WTC11 (cell line): ENCODE measurements around the gene ZSCAN20. TPM values are rescaled to one million over a fixed set of nuclear protein-coding genes. Genes with fewer than 3 reads are reported as not detected.

ENCODE experiments used
- ATAC-seq: fragments of 200-7000 bp; cut with Tn5 transposase; 2 replicates; pipeline ENCODE4 v1.10.0; 2021; ENCODE audit warnings: mild to moderate bottlenecking, moderate library complexity
- CTCF ChIA-PET: fragments of 300-600 bp; sonication (Branson Sonifier 250); formaldehyde crosslinking; loops from one replicate; lab custom pipeline; 2021; ENCODE audit warnings: antibody characterized with exemption; lab: Charles Lee
- POLR2A ChIA-PET: fragments of 350-600 bp; sonication (Branson Sonifier 250); formaldehyde crosslinking; loops from one replicate; lab custom pipeline; 2021; ENCODE audit warnings: antibody characterized with exemption; lab: Charles Lee
- DNase-seq: peaks from one replicate; pipeline ENCODE4 v3.0.0; 2021; ENCODE audit warnings: low spot score
- H3K27ac Mint-ChIP-seq: 2 replicates; pipeline ENCODE4 v1.8.0; 2021; ENCODE audit warnings: mixed read lengths
- H3K27me3 Mint-ChIP-seq: 2 replicates; pipeline ENCODE4 v1.8.0; 2021; ENCODE audit warnings: low read depth, mild to moderate bottlenecking, moderate library complexity, mixed read lengths
- H3K36me3 Mint-ChIP-seq: 2 replicates; pipeline ENCODE4 v1.8.0; 2021; ENCODE audit warnings: mixed read lengths
- H3K4me1 Mint-ChIP-seq: 2 replicates; pipeline ENCODE4 v1.8.0; 2022; ENCODE audit warnings: mixed read lengths
- H3K4me3 Mint-ChIP-seq: 2 replicates; pipeline ENCODE4 v1.8.0; 2021; ENCODE audit warnings: mild to moderate bottlenecking, moderate library complexity, mixed read lengths
- H3K9me3 Mint-ChIP-seq: 2 replicates; pipeline ENCODE4 v1.8.0; 2021; ENCODE audit warnings: mixed read lengths
- ATF1 ChIP-seq: sonication (generic); formaldehyde crosslinking; IDR thresholded peaks from 2 replicates; pipeline ENCODE4 v1.8.1; 2023; ENCODE audit warnings: mild to moderate bottlenecking, moderate library complexity, missing genetic modification reagents
- CREM ChIP-seq: sonication (generic); formaldehyde crosslinking; IDR thresholded peaks from 2 replicates; pipeline ENCODE4 v1.8.1; 2022; ENCODE audit warnings: mild to moderate bottlenecking, missing genetic modification reagents, moderate library complexity
- CTCF ChIP-seq: fragments of 200-600 bp; IDR thresholded peaks from 2 replicates; pipeline ENCODE4 v1.8.0; 2022; ENCODE audit warnings: antibody characterized with exemption
- E2F5 ChIP-seq: sonication (generic); formaldehyde crosslinking; IDR thresholded peaks from 2 replicates; pipeline ENCODE4 v1.8.1; 2022; ENCODE audit warnings: mild to moderate bottlenecking, moderate library complexity, missing genetic modification reagents
- ELF4 ChIP-seq: sonication (generic); formaldehyde crosslinking; IDR thresholded peaks from 2 replicates; pipeline ENCODE4 v1.8.1; 2022; ENCODE audit warnings: low read depth, mild to moderate bottlenecking, moderate library complexity, missing genetic modification reagents
- FOXJ3 ChIP-seq: sonication (generic); formaldehyde crosslinking; IDR thresholded peaks from 2 replicates; pipeline ENCODE4 v1.9.0; 2021; ENCODE audit warnings: missing genetic modification reagents, mild to moderate bottlenecking, borderline replicate concordance
- IRF2 ChIP-seq: sonication (generic); formaldehyde crosslinking; IDR thresholded peaks from 2 replicates; pipeline ENCODE4 v1.8.0; 2022; ENCODE audit warnings: low read depth, missing genetic modification reagents, borderline replicate concordance
- KAT7 ChIP-seq: sonication (generic); formaldehyde crosslinking; IDR thresholded peaks from 2 replicates; pipeline ENCODE4 v1.8.1; 2023; ENCODE audit warnings: missing genetic modification reagents, mild to moderate bottlenecking, borderline replicate concordance
- MXD4 ChIP-seq: fragments of 250-450 bp; sonication (Bioruptor Pico); IDR thresholded peaks from 2 replicates; pipeline ENCODE4 v1.8.0; 2021; ENCODE audit warnings: mild to moderate bottlenecking, moderate library complexity, borderline replicate concordance
- NR1H2 ChIP-seq: sonication (generic); formaldehyde crosslinking; IDR thresholded peaks from 2 replicates; pipeline ENCODE4 v1.9.0; 2021; ENCODE audit warnings: mild to moderate bottlenecking, moderate library complexity, missing genetic modification reagents
- NR2C2 ChIP-seq: sonication (generic); formaldehyde crosslinking; IDR thresholded peaks from 2 replicates; pipeline ENCODE4 v1.8.0; 2022; ENCODE audit warnings: mild to moderate bottlenecking, missing genetic modification reagents
- PREB ChIP-seq: sonication (generic); formaldehyde crosslinking; IDR thresholded peaks from 2 replicates; pipeline ENCODE4 v1.8.1; 2022; ENCODE audit warnings: mild to moderate bottlenecking, missing genetic modification reagents, moderate library complexity, borderline replicate concordance
- PRRX2 ChIP-seq: fragments of 250-450 bp; sonication (Bioruptor Pico); IDR thresholded peaks from 2 replicates; pipeline ENCODE4 v1.8.0; 2021; ENCODE audit warnings: mild to moderate bottlenecking
- RELA ChIP-seq: sonication (generic); formaldehyde crosslinking; IDR thresholded peaks from 2 replicates; pipeline ENCODE4 v1.8.1; 2022; ENCODE audit warnings: missing genetic modification reagents, mild to moderate bottlenecking, borderline replicate concordance
- SP1 ChIP-seq: sonication (generic); formaldehyde crosslinking; conservative IDR thresholded peaks from 2 replicates; pipeline ENCODE4 v1.8.1; 2022; ENCODE audit warnings: missing genetic modification reagents
- STAT6 ChIP-seq: sonication (generic); formaldehyde crosslinking; conservative IDR thresholded peaks from 2 replicates; pipeline ENCODE4 v1.8.1; 2023; ENCODE audit warnings: mild to moderate bottlenecking, low read depth, missing genetic modification reagents, moderate library complexity
- ZMAT4 ChIP-seq: fragments of 250-450 bp; sonication (Bioruptor Pico); IDR thresholded peaks from 2 replicates; pipeline ENCODE4 v1.9.0; 2021; ENCODE audit warnings: mild to moderate bottlenecking
- ZNF263 ChIP-seq: sonication (generic); formaldehyde crosslinking; IDR thresholded peaks from 2 replicates; pipeline ENCODE4 v1.8.1; 2022; ENCODE audit warnings: low read depth, mild to moderate bottlenecking, moderate library complexity, missing genetic modification reagents
- ZNF317 ChIP-seq: sonication (generic); formaldehyde crosslinking; IDR thresholded peaks from 2 replicates; pipeline ENCODE4 v1.8.1; 2023; ENCODE audit warnings: low read depth, mild to moderate bottlenecking, moderate library complexity, missing genetic modification reagents, borderline replicate concordance
- ZNF532 ChIP-seq: fragments of 250-450 bp; sonication (Bioruptor Pico); IDR thresholded peaks from 2 replicates; pipeline ENCODE4 v1.9.0; 2021; ENCODE audit warnings: mild to moderate bottlenecking, borderline replicate concordance
- ZSCAN18 ChIP-seq: fragments of 250-450 bp; sonication (Bioruptor Pico); IDR thresholded peaks from 2 replicates; pipeline ENCODE4 v2.1.2; 2022; ENCODE audit warnings: mild to moderate bottlenecking, moderate library complexity
- total RNA-seq: library from RNA; stranded (reverse); gene quantifications from 3 replicates; pipeline ENCODE4 v1.2.3, GENCODE V29; 2021

The ZSCAN20 gene
- total RNA-seq, 1 experiment from 2014 or later, result 3.7 TPM

- TF ChIP-seq CTCF (no peak), MXD4 (CRISPR knock-in tag) (no peak), KAT7 (CRISPR knock-in tag) (no peak), STAT6 (CRISPR knock-in tag) (no peak), ATF1 (no peak), RELA (CRISPR knock-in tag) (no peak), SP1 (CRISPR knock-in tag) (no peak), FOXJ3 (no peak), ZNF532 (CRISPR knock-in tag) (no peak)
Observed at GRCh38 chr1:33471416-33471815, 1.0 kb upstream of the ZSCAN20 start (continued).

- Mint-ChIP-seq H3K4me3 (peak overlapping the region; percentile 80), H3K9me3 (no peaks in the 10 kb centered on the region), H3K4me1 (peaks cover 23% of the 10 kb centered on the region), H3K27me3 (no peaks in the 10 kb centered on the region; the same call in 1 of the 2 replicates), H3K36me3 (no peaks in the 10 kb centered on the region), H3K27ac (no peak overlapping the region)
- no peak for ATAC-seq
- no peak for DNase-seq
- ChIA-PET CTCF (interaction anchor here (1.4 to 5.1 kb wide), 2 partner anchors 160 to 178 kb away, joined by 4 to 48 read pairs; no protein-coding TSS in a partner anchor), POLR2A (no interaction called here)
- no peak for TF ChIP-seq ZNF317
- TF ChIP-seq NR2C2 (CRISPR knock-in tag), result no peak
- no peak for TF ChIP-seq PRRX2 (CRISPR knock-in tag)
- TF ChIP-seq NR1H2 (CRISPR knock-in tag), result no peak
- no peak for TF ChIP-seq ELF4 (CRISPR knock-in tag)
- TF ChIP-seq ZSCAN18 (CRISPR knock-in tag), result no peak
- no peak for TF ChIP-seq ZNF263 (CRISPR knock-in tag)
- no peak for TF ChIP-seq STAT6 (CRISPR knock-in tag)
- TF ChIP-seq E2F5, result no peak
- TF ChIP-seq PREB, result no peak
- TF ChIP-seq CREM (CRISPR knock-in tag), result no peak
- TF ChIP-seq ZMAT4 (CRISPR knock-in tag), result no peak
- TF ChIP-seq IRF2 (CRISPR knock-in tag), result no peak
Observed at GRCh38 chr1:33473900-33474299, 1.5 kb downstream of the ZSCAN20 start.
